NCI-H446 treated with DMSO at 0.1 percent for 48 hours (cell line): ENCODE results near the gene KATNB1.
"Not testable (repeated sequence)": the region's sequence is repeated elsewhere in the genome, so short reads cannot be mapped to it uniquely, and the experiment has no call there.

Source experiments
- DNase-seq: peaks from one replicate; lab custom pipeline; 2025; lab: John Stamatoyannopoulos, UW

The KATNB1 gene

DNA sequence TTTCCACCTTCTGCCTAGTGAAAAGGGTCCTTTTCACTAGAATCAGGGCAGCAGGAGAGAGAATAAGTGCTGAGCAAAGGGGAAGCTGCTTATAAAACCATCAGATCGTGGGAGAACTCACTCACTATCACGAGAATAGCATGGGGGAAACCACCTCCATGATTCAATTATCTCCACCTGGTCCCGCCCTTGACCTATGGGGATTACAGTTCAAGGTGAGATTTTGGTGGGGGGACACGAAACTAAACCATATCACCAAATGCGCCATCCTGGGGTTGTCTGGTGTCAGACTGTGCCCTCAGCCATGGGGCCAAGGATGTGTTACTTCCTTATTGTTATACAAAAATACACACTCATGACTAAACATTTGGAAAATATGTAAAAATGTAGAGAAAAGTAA lies 10.4 kb upstream of the KATNB1 start:
- no peak for DNase-seq

DNA sequence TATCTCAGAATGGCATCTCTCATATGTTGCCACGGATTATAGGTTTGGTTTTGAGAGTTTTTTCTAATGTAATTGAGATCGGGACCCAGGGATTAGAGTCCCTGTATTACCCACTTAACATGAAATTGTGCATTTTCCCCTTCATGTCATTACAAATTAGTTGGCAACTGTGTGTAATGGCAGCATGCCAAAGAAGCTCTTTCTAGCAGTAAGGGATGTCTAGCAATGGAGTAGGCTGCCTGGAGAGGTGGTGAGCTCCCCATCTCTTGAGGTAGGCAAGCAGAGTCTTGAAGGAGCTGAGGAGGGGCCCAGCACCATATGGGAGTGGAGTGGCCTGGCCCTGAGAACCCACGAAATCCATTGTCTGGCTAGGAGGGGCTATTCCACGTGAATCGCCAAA lies 10.0 kb upstream of the KATNB1 start:
- no peak for DNase-seq

DNA sequence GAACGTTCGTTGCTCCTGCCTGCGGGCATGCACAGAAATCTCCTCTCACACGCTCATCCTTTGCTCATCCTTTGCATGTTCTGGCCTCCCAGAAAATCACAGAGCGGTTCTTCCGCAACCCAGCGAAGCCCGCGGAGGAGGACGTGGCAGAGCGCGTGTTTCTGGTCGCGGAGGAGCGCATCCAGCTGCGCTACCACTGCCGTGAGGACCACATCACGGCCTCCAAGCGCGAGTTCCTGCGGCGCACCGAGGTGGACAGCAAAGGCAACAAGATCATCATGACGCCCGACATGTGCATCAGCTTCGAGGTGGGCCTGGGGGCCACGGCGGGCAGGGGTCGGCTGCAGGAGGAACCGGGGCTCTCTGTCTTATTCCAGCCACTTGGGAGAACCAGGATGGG lies 9.6 kb upstream of the KATNB1 start:
- DNase-seq, result no peak

DNA sequence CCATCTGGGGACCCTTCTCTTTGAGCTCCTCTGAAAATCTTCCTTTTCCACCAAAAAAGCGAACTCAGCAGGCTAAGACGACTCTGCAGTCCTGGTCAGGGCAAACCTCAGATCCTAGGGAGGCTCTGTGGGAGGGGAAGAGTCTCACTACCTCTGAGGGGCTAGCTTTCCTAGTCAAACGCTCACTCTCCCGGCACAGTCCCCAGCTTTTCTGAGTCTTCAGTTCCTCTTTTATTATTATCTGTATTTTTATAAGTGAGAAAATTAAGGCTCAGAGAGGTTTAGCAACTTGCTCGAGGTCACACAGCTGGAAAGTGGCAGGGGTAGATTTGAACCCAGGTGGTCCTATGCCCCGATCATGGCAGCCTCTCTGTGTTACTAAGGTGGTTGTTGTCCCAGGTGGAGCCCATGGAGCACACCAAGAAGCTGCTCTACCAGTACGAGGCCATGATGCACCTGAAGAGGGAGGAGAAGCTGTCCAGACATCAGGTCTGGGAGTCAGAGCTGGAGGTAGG lies 9.1 kb upstream of the KATNB1 start:
- no peak for DNase-seq

DNA sequence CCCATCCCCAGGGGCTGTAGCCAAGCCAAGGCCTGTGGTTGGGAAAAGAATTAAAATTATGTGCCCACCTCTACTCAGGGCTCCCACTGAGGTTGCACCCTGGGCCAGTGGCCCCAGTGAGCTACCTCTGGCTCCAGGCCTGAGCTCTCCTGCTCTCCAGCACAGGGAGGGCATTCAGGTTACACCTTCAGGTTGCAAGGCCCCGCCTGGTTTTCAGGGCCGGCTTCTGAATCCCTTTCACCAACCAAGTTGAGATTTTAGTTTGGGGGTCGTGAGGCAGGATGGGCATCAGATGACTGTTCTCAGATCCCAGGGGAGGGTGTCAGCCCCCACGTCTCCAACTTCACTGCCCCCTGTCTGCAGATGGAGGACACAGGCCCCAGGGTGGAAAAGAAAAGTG lies 8.0 kb upstream of the KATNB1 start:
- no peak for DNase-seq

DNA sequence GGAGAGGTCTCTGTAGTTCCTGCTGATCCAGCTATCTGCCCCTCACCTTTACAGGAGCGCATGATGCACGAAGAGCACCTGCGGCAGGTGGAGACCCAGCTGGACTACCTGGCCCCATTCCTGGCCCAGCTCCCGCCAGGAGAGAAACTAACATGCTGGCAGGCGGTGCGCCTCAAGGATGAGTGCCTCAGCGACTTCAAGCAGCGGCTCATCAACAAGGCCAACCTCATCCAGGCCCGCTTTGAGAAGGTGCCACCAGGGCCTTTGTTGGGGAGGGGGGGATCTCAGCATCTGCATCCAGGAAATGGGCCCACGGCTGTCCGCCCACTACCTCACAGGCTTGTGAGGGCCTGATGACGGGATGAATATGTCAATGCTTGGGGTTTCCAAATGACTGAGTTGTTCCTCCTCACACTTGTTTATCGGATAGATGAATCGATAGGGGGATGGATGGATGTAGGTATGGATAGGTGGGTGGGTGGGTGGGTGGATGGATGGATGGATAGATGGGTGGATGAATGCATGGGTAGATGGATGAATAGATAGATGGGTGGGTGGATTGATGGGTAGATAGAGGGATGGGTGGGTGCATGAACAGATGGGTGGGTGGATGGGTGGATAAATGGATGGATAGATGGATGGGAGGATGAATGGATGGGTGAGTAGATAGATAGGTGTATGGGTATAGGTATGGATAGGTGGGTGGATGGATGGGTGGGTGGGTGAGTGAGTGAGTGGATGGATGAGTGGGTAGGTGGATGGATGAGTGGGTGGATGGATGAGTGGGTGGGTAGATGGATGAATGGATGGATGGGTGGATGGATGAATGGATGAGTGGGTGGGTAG lies 7.0 kb upstream of the KATNB1 start:
- DNase-seq, result no peak

DNA sequence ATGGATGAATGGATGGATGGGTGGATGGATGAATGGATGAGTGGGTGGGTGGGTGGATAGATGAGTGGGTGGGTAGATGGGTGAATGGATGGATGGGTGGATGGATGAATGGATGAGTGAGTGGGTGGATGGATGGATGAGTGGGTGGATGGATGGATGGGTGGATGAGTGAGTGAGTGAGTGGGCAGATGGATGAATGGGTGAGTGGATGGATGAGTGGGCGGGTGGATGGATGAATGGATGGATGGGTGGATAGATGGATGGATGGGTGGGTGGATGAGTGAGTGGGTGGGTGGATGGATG lies 6.4 kb upstream of the KATNB1 start:
- DNase-seq, result no peak

DNA sequence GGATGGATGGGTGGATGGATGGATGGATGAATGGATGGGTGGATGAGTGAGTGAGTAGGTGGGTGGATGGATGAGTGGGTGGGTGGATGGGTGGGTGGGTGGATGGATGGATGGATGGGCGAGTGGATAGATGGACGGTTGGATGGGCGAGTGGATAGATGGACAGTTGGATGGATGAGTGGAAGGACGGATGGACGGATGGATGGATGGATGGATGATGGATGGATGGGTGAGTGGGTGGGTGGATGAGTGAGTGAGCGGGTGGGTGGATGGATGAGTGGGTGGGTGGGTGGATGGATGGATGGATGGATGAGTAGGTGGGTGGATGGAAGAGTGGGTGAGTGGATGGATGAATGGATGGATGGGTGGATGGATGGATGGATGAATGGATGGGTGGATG lies 5.7 kb upstream of the KATNB1 start:
- not testable (repeated sequence) for DNase-seq

DNA sequence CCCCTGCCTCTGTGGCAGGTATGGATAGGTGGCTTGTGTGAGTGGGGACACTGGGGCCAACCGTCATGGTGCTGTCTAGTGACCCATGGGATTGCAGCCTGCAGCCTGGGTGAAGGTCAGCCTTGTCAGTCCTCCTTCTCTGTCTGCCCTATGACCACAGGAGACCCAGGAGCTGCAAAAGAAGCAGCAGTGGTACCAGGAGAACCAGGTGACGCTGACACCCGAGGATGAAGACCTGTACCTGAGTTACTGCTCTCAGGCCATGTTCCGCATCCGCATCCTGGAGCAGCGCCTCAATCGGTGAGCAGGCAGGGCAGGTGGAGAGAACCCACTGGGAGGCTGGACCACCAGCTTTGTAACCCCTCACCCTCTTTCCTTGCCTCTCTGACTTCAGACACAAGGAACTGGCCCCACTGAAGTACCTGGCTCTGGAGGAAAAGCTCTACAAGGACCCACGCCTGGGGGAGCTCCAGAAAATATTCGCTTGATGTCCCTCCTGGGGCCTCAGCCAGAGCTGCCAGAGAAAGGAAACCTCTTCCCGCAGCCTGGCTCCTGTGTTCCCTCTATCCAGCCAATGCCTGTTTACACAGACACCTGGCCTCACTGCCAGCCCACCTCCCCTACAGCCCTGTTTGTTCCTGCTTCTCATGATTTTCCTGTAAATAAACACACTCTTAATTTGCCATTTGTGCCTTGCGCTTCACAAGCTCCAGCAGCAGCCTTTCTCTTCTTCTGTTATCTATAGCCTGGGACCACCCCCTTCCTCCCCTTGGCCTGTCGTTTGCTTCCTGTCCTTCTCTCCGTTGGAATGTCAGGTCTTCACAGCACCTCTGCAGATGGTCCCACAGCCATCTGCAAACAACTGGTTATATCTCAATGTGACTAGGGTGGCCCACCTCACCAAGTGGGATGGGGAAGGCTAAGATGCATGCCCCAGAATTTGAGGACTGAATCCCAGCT lies 4.5 kb upstream of the KATNB1 start:
- DNase-seq, result no peak

DNA sequence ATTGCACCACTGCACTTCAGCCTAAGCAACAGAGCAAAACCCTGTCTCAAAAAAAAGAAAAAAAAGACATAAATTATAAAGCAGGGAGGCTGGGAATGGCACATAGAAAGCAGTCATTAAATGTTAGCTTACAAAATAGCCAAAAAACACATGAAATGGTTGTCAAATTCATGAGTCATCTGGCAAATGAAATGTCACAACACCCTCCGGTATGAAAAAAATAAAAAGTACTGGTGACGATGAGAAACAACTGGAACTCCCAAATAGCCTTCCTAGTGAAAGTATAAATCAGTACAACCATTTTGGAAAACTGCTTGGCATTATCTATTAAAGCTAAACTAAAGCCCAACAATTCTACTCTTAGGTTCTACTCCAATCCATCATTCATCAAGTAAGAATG lies 3.5 kb upstream of the KATNB1 start:
- DNase-seq, result no peak

DNA sequence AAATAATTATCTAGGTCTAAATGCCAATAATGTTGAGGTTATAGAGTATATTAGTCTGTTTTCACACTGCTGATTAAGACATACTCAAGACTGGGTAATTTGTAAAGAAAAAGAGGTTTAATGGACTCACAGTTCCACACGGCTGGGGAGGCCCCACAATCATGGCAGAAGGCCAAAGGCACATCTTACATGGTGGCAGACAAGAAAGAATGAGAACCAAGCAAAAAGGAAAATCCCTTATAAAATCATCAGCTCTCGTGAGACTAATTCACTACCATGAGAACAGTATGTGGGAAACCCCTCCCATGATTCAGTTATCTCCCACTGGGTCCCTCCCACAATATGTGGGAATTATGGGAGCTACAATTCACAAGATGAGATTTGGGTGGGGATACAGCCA lies 2.9 kb upstream of the KATNB1 start:
- DNase-seq, result no peak

DNA sequence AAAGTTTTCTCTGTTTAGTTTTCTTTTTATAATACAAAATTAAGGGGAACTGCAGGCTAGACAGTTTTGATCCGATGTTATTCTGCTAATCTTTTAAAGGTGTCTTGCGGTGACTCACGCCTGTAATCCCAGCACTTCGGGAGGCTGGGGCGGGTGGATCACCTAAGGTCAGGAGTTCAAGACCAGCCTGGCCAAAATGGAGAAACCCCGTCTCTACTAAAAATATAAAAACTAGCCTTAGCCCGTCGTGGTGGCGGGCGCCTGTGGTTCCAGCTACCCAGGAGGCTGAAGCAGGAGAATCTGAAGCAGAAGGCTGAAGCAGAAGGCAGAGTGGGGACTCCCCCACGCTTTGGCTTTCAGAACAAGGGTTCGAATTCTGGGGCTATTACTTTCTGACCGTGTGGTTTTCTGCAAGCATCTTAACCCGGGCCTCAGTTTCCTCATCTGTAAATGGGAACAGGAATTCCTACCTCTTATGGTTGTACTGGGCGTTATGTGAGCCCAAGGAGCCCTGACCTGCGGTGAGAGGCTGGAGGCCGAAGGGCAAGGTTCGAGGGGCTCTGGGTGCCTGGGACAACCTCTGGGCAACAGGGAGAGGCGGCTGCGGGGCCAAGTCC lies 1.2 kb upstream of the KATNB1 start:
- DNase-seq, result no peak

DNA sequence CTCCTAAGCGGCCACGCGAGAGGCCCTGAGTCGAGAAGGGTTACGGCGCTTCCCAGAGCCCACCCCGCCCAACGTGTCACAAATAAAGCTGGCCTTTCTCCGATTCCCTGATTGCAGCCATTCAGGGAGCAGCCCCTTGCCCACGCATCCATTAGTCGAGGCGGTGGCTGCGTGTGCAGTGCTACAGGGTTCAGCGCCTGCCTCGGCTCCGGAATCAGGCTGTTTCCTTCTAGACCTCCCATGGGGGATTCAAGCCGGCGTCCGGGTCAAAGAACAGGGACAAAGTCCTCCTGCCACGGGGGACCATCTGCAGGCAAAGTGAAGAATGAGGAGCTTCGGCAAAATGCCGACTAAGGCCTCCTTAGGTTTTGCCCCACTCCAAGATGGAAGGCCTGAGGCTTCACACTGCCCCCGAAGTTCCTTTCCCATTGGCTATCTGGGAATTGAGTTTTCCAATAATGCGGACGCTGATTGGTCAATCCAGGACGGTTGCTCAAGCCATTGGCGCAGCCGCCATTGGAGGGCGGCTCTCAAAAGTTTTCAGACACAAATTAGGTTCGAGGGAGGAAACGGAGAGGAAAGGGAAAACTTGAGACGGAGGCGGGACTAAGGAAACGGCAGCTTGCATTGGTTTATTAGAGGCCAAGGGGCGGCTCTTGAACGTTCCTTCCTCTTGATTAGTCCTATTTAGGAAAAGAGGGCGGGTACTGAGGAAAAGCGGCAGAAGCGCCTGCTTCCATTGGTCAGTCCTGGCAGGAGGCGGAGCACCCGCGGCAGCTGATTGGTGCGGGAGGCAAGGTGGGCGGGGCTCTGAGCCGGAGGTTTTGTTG lies 430 bp upstream of the KATNB1 start:
- peak; percentile 99 for DNase-seq

DNA sequence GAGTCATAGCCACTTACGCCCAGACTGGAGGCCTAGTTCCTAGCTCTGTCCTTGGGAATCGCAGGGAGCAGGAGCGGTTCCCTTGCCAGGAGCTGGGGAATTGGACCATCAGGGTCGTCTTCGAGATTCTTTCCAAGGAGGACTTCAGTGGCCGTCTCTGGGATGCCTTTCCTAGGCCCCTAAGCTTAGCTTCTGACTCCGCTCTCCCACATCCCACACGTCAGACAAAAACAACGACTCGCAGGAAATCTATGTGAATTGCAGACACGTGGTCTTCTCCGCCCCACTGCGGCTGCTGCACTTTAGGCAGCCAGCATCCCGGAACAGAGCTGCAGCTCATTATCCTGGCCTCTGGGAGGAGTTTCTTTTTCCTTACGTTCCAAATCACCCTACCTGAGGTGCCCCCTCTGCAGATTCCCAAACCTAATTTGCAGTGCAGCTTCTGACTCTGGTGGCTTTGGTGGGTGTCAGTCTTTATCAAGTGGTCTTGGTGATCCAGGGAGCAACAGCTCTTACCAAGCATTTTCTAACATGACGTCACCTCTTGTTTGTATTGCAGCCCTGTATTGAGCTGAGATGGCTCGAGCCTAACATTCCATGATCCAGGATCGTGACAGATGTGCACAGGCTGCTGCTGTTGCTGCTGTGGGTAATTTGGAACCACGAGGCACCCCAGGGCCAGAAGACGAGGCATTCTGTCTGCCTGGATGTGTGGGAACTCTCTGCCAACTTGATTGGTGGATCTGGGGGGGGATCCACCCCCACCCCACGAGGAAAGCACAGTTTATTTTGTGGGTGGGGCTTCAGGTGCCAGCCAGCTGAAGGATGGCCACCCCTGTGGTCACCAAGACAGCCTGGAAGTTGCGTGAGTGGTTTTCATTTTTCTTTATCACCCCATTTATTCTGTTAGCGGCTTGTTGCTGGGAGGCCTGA lies 1.1 kb downstream of the KATNB1 start:
- DNase-seq, result no peak

DNA sequence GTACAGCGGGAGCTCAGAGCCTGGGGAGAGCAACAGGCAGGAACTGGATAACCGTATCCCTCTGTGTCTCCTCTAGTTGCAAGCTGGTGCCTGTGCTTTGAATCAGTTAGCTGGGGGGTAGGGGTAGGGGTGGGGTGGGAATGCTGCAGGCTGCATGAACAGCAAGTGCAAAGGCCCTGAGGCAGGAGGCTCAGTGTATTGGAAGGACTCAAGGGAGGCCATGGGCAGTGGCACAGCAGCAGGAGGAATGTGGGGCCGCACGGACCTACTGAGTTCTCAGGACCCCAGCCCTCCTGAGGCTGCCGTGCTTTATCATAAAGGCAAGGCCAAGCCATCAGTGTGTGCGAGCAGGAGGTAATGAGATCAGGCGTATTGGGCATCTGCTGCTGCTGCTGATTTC lies 3.3 kb downstream of the KATNB1 start:
- DNase-seq, result no peak

DNA sequence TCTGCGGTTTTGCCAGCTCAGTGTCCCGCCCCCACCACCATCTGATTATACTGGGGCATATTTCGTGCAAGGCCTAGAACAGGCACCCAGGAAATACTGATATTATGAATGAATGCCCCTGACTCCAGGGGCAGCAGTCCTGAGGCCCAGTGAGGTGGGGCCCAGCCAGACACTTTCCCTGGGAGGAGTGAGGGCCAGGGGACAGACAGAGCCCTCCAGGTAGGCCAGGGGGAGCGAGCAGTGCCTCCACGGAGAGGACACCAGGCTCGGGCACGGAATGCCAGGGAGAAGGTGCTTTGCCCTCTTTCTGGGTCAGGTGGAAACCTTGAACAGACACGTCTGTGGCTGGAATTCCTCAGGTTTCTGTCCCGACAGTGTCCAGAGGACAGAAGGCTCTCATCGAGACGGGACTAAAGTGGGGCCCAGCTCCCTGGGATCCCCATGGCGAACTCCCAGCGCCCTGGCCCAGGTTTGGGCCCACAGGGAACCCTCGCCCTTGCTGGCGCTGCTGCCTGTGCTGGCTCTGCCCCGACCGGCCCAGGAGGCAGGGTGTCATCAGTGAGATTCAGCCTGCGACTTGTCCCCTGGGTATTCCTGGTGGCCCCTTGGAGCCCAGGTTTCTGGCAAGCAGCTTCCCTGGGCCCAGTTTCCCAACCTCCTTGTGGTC lies 4.3 kb downstream of the KATNB1 start:
- no peak for DNase-seq

DNA sequence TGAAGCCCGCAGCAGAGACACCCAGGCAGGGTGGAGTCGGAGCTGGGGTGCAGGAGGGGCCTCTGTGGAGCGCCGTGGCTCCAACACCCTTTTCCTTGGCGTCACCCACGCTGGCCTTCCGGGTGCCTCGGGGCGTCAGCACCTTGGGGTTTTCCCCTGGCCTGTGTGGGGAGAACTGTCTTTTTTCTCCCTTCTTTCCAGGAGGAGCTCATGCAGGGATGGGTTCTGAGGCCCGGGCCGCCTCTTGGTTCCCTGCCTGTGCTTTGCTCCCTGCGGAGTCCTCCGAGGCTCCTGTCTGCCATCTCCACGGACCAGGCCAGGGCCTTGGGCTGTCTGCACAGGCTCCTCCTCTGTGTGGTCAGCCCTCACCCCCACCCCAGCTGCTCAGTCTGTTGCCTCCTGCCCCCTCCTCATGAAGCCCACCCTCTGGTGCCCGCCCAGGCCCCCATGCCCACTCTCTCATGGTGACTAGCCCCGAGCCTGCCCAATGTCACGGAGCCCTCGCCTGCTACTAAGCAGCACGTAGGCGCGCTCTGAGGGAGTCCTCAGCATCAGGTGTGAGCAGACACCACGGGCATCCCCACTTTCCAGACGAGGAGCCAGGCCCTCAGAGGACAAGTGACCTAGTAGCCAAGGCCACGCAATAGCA lies 5.0 kb downstream of the KATNB1 start:
- no peak for DNase-seq

DNA sequence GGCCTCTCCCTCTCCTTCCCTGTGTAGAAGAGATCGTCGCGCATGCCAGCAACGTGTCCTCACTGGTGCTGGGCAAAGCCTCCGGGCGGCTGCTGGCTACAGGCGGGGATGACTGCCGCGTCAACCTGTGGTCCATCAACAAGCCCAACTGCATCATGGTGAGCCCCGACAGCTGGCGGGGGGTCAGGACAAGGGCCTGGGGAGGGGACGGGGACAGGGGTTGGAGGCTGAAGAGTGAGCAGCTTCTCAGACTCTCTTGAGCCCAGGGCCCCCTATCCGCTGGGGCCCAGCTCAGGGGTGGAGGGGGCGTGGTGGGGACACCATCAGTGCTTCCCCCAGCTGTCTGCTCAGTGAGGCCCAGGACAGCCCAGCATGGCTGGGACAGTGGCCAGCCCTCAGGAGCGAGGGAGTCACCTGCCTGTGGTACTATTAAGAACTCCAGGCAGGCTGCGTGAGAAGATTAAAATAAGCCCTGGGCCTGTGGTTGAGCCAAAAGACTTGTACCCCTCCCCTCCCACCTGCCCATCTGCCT lies 6.2 kb downstream of the KATNB1 start:
- DNase-seq, result no peak

DNA sequence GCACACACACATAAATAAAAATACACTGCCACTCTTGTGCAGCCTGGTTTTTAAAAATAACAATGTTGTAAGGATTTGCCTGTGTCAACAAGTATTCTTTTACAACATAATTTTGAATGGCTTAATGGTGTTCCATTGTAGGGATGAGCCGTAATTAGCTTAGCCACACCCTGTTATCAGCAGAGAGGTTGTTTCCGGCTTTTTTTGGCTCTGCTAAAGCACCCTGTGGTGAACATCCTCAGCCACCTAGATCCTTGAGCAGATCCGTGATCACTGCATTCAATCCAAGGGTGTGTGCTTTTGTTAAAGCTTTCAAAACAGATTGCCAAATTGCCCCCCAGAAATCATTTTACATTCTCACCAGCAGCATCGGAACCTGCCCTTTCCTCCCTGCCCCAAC lies 7.0 kb downstream of the KATNB1 start:
- no peak for DNase-seq
